AG04449 (cell line): ENCODE results near the gene MYO16.

Experiments used
- CTCF ChIA-PET: fragments of 350-600 bp; formaldehyde crosslinking; extraction: SDS; loops from one replicate; lab custom pipeline; 2021; ENCODE audit warnings: antibody characterized with exemption; lab: Yijun Ruan, JAX
- POLR2A ChIA-PET: fragments of 400-600, 350-600 bp; formaldehyde crosslinking; extraction: SDS; loops from one replicate; lab custom pipeline; 2020; ENCODE audit warnings: antibody characterized with exemption, inconsistent platforms; lab: Yijun Ruan, JAX
- DNase-seq: peaks from one replicate; pipeline ENCODE4 v3.0.0-alpha.2; 2010; ENCODE audit warnings: low read depth, low spot score
- H3K4me3 ChIP-seq: 2 replicates; pipeline ENCODE4 v1.5.1; 2011; ENCODE audit warnings: low read depth, mild to moderate bottlenecking, control low read depth, low read length
- TF ChIP-seq, protein P1 (sequence below): IDR thresholded peaks from one replicate; pipeline ENCODE4 v1.5.1; 2011; ENCODE audit warnings: mild to moderate bottlenecking, moderate library complexity, low read length, control low read depth, inconsistent platforms; ENCODE audit not compliant: insufficient read depth; ENCODE audit errors: missing control alignments

Gene MYO16

GRCh38 chr13:109131698-109132257 lies 502.4 kb downstream of the MYO16 start:
- POLR2A ChIA-PET = no interaction called here

DNA sequence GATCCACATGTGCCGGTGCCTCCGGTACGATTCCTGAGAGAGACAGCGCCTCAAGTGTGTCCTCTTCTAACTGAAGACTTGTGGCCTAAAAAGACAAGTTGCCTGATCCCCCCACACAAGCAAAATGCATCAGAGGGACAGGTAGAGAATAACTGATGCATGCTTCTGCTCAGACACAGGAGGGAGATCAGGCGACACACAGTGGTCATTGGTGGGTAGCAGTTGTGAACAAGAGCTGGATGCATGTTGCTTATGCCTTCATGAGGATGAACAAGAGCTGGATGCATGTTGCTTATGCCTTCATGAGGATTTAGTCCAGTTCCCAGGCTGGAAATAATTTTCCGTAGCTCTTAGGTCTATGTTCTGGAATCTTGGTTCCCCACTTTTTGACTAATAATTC lies 505.6 kb downstream of the MYO16 start:
- CTCF ChIA-PET = interaction anchor here (2.7 kb wide), 1 partner anchor 11 kb away, joined by 10 read pairs; no protein-coding TSS in a partner anchor
- TF ChIP-seq, protein P1, sequence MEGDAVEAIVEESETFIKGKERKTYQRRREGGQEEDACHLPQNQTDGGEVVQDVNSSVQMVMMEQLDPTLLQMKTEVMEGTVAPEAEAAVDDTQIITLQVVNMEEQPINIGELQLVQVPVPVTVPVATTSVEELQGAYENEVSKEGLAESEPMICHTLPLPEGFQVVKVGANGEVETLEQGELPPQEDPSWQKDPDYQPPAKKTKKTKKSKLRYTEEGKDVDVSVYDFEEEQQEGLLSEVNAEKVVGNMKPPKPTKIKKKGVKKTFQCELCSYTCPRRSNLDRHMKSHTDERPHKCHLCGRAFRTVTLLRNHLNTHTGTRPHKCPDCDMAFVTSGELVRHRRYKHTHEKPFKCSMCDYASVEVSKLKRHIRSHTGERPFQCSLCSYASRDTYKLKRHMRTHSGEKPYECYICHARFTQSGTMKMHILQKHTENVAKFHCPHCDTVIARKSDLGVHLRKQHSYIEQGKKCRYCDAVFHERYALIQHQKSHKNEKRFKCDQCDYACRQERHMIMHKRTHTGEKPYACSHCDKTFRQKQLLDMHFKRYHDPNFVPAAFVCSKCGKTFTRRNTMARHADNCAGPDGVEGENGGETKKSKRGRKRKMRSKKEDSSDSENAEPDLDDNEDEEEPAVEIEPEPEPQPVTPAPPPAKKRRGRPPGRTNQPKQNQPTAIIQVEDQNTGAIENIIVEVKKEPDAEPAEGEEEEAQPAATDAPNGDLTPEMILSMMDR = peak; percentile 3
- no peak overlapping the region for H3K4me3 ChIP-seq
- DNase-seq = no peak
- POLR2A ChIA-PET = no interaction called here

More at GRCh38 chr13:109131698-109132257, 502.4 kb downstream of the MYO16 start:
- no peak overlapping the region for H3K4me3 ChIP-seq
- CTCF ChIA-PET = interaction anchor here (0.8 to 1.3 kb wide), 2 partner anchors 168 to 171 kb away, joined by 3 read pairs; no protein-coding TSS in a partner anchor
- no peak for DNase-seq
- TF ChIP-seq, protein P1 = no peak

DNA sequence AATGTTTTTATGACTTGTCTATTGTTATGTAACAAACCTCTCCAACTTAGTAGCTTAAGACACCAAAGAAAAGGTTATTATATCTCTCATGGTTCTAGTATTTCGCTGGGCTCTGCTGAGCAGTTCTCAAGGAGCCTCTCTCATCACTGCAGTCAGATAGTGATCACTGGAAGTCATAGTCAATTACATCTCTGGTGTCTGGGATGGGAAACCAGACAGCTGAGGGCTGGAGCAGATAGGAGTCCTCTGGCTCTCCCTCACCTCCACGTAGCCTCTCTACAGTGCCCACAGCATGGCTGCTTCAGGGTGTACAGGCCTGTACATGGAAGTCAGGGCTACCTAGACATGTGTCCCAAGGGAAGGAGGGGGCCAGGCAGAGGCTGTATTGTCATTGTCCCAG lies 507.5 kb downstream of the MYO16 start:
- H3K4me3 ChIP-seq = no peak overlapping the region
- TF ChIP-seq, protein P1 = no peak
- no peak for DNase-seq
- CTCF ChIA-PET = interaction anchor here (0.9 to 2.7 kb wide), 2 partner anchors 9 to 175 kb away, joined by 3 to 10 read pairs; no protein-coding TSS in a partner anchor
- POLR2A ChIA-PET = no interaction called here

DNA sequence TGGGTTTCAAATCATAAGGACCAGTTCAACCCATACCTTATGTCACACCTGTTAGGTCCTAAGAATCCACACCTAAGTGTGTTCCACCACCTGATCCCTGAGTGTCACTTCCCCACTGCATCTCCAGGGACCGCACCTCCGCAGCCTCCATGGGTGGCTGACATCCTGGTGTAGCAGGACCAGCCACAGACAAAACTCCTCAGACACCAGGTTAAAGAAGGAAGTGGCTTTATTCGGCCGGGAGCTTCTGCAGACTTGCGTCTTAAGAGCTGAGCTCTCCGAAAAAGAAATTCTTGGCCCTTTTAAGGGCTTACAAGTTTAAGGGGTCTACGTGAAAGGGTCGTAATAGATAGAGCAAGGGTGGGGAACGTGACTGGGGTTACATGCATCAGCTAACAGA lies 509.9 kb downstream of the MYO16 start:
- TF ChIP-seq, protein P1 = no peak
- ChIA-PET POLR2A (no interaction called here), CTCF (no interaction called here)
- DNase-seq = no peak
- H3K4me3 ChIP-seq = no peak overlapping the region

GRCh38 chr13:109140054-109140453 lies 510.6 kb downstream of the MYO16 start:
- DNase-seq = no peak
- TF ChIP-seq, protein P1 = no peak
- H3K4me3 ChIP-seq = no peak overlapping the region
- POLR2A ChIA-PET = no interaction called here
- CTCF ChIA-PET = no interaction called here

DNA sequence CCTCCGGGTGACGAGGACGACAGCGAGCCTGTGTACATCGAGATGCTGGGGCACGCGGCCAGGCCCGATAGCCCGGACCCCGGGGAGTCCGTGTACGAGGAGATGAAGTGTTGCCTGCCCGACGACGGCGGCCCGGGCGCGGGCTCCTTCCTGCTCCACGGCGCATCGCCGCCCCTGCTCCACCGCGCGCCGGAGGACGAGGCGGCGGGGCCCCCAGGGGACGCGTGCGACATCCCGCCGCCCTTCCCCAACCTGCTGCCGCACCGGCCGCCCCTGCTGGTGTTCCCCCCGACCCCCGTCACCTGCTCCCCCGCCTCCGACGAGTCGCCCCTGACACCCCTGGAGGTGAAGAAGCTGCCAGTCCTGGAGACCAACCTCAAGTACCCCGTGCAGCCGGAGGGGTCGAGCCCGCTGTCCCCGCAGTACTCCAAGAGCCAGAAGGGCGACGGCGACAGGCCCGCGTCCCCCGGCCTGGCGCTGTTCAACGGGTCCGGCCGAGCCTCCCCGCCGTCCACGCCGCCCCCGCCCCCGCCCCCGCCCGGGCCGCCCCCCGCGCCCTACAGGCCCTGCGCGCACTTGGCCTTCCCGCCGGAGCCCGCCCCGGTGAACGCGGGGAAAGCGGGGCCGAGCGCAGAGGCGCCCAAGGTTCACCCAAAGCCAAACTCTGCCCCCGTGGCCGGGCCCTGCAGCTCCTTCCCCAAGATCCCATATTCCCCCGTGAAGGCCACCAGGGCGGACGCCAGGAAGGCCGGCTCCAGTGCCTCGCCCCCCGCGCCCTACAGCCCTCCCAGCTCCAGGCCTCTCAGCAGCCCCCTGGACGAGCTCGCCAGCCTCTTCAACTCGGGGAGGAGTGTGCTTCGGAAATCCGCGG lies 511.3 kb downstream of the MYO16 start:
- no peak overlapping the region for H3K4me3 ChIP-seq
- no peak for DNase-seq
- ChIA-PET CTCF (interaction anchor here (1.0 kb wide), 1 partner anchor 645 kb away, joined by 3 read pairs; no protein-coding TSS in a partner anchor), POLR2A (no interaction called here)
- TF ChIP-seq, protein P1 = no peak
